HuH-7 (cell line): ENCODE measurements around the gene EPX.
"Not testable (repeated sequence)": the region's sequence is repeated elsewhere in the genome, so short reads cannot be mapped to it uniquely, and the experiment has no call there.

ENCODE experiments used
- DNase-seq: peaks from one replicate; pipeline ENCODE4 v3.0.0; 2011; ENCODE audit warnings: low spot score

Gene EPX, protein sequence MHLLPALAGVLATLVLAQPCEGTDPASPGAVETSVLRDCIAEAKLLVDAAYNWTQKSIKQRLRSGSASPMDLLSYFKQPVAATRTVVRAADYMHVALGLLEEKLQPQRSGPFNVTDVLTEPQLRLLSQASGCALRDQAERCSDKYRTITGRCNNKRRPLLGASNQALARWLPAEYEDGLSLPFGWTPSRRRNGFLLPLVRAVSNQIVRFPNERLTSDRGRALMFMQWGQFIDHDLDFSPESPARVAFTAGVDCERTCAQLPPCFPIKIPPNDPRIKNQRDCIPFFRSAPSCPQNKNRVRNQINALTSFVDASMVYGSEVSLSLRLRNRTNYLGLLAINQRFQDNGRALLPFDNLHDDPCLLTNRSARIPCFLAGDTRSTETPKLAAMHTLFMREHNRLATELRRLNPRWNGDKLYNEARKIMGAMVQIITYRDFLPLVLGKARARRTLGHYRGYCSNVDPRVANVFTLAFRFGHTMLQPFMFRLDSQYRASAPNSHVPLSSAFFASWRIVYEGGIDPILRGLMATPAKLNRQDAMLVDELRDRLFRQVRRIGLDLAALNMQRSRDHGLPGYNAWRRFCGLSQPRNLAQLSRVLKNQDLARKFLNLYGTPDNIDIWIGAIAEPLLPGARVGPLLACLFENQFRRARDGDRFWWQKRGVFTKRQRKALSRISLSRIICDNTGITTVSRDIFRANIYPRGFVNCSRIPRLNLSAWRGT

DNA sequence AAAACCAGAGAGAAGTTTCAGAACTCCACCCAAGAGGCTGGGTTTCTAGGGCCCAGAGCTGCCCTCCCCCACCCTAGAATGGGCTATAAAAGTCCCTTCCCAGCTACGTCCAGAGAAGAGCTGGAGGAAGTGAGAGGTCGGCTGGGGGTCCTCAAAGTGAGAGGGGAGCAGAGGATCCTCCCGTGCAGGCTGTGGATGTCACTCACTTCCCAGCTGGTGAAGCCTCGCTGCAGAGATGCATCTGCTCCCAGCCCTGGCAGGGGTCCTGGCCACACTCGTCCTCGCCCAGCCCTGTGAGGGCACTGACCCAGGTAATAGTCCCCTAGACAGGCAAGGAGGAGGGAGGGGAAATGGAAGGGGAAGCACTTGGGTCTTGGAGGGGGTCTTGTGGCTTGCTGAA lies at the start of gene EPX:
Gene EPX (plus strand): TSS at position 115 of the 400 bp plus-strand sequence. CDS start 121 bp downstream, at position 236.
- DNase-seq, result no peak

DNA sequence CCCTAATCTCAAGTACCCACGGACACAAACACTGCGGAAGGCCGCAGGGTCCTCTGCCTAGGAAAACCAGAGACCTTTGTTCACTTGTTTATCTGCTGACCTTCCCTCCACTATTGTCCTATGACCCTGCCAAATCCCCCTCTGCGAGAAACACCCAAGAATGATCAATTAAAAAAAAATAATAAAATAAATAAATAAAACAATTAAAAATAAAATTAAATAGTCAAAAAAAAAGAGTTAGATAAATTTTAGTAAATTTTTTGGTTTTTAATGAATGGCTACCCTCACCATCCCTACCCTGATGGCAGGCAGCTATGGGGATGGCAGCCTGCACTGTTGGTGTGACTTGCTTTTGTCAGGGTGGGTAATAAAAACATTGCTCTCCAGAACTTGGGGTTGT lies 49.2 kb upstream of the EPX start:
- not testable (repeated sequence) for DNase-seq

DNA sequence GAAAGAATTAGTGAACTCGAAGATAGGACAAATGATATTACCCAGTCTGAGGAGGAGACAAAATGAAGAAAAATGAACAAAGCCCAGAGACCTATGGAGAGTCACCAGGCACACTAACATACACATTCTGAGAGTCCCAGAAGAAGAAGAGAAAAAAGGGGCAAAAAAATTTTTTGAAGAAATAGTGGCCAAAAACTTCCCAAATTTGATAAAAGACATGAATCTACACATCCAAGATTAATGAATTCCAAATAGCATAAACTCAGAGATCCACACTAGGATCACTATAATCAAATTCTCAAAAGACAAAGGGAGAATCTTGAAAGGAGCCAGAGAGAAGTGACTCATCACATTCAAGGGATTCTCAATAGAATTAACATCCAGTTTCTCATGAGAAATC lies 47.7 kb upstream of the EPX start:
- no peak for DNase-seq

DNA sequence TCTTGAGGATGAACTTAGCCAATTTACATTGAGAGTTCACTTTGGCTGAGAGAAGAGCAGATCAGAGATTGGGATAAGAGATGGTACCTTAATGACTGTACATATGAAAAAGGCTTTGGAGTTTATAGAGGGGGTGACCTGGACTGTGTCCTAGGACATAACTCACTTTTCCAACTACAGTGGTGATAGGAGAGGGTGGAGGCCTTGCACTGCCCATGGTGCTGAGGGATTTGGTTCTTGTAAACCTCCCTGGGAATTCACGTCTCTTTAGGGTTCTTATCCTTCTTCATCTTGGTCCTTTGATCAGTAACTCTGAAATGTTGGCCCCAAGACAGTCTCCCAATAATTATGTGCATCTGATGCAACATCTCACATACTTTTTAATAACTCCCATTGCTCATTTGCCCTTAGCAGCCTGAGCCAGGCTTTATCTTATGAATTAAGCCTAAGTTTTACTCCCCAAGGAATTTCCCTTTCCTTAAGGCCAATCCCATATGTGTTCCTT lies 44.5 kb upstream of the EPX start, which contains the start of gene OR4D1:
Gene OR4D1 (plus strand): TSS at position 455 of the 505 bp plus-strand sequence. CDS start 6,770 bp downstream, outside the sequence.
- no peak for DNase-seq

DNA sequence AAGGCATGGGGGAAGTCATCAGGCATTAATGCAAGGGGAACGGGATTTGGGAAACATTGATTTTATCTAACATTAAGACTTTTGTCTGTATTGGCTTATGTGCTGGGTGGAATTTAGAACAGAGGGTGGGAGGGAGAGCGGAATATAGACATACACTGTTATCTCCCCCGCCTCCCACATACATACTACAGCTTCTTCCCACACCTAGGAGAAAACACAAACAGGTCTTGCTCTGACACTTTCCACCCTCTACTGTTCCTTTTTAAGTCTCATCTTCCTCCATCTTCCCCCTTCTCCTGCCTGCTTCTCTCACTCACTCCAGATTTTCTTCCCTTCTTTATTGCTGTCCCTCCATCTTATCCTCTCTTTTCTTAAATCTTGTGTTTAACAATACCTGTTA lies 43.9 kb upstream of the EPX start:
- no peak for DNase-seq

DNA sequence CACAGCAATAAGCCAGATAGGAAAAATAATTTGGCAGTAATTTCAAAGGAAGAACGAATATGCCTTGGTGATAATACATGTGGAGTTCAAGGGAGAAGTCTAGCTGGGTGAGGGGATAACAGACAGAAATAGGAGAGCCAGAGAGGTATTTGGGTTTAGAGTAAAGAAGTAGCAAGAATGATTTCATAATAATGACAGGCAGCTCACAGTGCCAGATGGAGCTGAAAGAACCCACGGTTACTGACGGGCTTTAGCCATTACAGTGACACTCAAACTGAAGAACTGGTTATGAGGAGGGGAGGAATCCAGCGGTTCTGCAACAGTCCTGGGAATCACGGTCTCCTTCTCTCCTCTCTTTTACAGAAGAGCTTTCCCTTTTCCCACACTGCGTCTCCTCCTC lies 42.1 kb upstream of the EPX start:
- DNase-seq, result no peak

DNA sequence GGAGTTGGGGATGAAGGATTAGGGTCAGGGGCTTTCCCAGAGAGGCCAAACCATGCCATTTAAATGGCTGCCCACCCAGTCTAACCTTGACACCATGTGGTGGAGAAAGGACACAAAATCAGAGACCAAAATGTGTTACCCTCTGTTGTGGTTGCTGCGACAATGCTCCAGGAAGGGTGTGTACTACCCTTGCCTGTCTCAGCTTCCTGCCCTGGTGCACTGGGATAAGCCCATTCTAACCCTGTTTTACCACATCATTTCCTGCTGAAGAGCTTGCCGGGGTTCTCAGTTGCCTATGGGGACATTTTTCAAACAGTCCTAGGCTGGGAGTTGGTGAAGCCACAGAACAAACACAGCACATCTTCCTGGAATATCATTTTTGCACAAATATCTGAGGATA lies 39.5 kb upstream of the EPX start:
- no peak for DNase-seq

DNA sequence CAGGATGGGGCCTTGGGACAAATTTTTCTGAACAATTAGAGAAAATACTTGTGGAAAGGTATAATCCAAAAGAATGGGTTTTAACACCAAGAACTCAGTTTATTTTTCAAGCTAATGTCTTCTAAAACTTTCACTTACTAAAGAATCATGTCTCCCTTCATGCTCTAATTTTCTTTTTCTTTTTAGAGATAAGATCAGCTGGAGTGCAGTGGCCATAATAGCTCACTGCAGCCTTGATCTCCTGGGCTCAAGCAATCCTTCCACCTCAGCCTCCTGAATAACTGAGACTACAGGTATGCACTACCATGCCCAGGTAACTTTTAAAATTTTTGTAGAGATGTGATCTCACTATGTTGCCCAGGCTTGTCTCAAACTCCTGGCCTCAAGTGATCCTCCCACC lies 38.9 kb upstream of the EPX start:
- DNase-seq, result no peak

DNA sequence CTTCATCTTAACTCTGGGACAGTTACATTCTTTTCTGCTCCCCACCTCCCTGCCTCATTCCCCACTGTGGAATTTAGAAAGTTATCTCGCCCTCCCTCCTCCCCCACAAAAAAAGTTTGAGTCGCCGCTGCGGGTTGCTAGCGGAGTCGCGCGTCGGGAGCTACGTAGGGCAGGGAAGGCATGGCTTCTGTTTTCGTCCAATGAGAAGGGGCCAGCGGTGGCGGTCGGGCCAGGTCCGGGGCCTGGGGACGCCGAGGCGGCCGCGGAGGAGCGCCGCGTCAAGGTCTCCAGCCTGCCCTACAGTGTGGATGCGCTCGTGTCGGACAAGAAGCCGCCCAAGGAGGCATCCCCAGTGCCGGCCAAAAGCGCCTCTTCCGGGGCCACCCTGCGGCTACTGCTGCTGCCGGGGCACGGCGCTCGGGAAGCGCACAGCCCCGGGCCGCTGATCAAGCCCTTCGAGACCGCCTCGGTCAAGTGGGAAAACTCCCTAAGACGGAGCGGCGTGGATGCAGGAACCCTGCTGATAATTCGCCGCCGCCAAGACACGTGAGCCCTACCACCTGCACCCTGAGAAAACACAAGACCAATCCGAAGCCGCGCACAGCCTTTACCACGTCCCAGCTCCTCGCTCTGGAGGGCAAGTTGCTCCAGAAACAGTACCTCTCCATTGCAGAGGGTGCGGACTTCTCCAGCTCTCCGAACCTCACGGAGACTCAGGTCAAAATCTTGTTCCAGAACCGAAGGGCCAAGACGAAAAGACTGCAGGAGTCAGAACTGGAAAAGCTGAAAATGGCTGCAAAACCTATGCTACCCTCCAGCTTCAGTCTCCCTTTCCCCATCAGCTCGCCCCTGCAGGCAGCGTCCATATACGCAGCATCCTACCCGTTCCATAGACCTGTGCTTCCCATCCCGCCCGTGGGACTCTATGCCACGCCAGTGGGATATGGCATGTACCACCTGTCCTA lies 35.4 kb upstream of the EPX start:
- no peak for DNase-seq

DNA sequence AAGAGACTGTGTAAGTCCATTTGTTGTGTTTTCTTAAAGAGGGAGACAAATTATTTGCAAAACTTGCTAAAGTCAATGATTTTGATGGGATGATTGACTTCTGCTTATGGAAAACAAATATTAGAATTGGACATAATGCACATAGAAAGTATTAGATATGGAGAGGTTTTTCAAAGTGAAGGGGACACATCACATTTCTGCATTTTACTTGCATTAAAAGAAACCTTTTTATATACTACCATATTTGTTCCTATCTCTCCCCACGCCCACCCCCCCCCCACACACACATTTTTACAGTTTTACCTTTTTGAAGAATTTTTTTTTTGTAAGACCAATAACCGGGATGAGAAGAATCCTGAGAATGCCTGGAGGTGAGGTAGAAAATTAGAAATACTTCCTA lies 34.3 kb upstream of the EPX start:
- DNase-seq, result no peak

DNA sequence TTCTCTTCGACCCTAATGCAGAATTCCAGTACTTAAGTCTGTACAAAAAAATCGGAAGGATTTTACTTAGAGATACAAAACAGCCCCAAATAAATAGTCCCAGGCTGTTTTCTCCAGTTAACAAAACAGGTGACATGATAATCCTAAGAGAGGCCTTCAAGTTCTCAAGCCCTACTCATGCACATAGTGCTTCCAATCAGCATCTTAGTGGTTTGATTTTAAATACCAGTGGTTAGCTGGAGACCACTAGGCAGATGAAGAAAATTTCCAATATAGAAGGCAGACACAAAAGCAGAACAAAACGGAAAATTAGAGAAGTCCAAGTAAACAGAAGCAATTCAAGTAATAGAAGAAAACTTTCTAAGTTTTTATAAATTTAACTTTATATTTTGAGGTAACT lies 31.0 kb upstream of the EPX start:
- DNase-seq, result no peak

DNA sequence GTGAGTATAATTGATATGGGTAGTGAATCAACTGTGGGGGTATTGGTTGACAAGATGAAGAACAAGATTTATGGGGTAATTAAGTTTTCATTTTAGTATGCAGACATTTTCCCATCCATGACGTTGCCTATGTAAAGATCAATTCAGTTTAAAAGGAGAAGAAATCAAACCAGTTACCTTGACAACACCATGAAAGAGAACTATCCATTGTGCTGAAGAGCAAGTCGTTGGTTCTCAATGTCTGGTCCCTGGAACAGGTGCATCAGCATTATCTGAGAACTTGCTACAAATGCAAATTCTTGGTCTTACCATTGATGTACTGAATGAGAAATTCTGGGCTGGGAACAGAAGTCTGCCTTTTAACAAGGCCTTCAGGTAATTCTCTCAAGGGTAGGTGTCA lies 26.5 kb upstream of the EPX start:
- no peak for DNase-seq

DNA sequence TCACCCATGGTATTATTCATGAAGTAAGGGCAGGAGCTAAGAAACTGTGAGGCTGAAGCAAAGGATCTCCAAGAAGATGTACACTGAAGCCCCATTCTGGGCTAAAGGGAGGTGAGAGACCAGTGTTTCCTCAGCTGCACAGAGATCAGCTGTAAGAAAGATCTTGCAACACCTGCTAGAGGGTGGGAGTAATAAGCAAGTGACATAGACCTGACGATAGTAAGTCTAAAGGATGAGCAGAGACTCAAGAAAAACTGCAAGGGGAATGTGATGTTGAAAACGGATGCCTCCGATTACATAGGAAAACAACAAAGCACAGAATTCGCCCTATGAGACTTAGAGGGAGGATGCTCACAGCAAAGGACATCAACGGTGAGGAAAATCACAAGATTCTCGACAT lies 25.8 kb upstream of the EPX start, which contains the start of gene OR4D2:
Gene OR4D2 (plus strand): TSS at position 301 of the 400 bp plus-strand sequence. CDS start 2,674 bp downstream, outside the sequence.
- DNase-seq, result no peak

DNA sequence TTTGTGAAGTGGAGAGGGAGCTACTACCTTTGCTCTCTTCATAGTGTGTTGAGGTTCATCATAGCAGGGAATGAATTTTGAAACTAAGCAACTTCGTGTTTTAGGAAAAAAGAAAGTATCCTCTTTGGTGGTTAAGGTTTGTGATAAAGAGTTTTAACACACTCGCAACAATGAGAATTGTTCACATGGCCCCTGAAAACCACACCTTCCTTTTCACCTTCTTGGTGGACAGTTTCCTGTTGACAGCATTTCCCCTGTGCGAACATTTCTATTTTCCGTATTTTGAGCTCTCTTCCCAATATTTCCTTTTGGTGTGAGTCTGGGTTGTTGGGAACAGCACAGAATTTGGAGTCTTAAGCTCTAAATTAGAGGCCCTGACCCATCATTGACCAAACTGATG lies 21.9 kb upstream of the EPX start:
- no peak for DNase-seq

DNA sequence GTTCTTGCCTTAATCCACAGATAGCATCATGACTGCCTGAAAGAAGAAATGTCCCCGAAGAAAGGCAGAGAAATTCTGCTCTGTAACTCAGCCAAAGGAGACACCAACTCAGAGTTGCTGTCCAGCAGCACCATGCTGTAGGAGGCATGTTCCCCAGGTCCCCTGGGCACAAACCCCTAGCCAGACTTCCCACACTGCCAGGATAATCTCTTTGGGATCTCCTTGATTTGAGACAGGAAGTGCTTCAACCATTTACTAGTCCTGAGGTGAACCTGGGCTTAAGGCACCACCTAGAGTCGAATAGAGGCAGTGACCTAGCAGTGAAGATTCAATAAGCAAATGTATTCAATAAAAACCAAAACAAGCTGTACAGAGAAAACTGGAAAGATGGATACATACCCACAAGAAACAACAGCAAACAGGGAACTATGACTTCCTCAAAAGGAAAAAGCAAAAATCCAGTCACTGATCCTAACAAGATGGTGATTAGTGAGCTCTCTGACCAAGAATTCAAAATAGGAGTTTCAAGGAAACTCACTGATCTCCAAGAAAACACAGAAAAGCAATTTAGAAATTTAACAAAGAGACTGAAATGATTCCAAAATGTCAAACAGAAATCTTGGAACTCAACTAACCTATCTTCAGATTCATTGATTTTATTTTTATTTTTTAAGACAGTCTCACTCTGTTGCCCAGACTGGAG lies 20.0 kb upstream of the EPX start:
- DNase-seq, result peak; percentile 50

DNA sequence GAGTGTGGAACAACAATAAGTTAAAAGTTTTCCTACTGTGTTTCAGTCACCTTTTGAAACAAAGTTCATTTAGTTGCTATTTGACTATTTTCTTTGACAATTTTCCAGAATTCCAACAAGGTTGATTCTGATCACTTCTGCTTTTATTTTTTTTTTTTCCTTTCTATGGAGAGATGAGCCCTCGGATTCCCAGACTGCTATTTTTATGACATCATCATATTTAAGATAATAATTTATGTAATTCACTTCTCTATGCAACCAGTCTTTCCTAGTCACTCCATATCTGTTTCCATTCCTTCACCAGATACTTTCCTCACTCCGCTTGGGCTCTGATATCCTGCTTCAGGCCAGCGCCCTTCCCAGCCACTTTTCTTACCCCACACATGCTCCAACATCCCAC lies 17.7 kb upstream of the EPX start:
- DNase-seq, result no peak

DNA sequence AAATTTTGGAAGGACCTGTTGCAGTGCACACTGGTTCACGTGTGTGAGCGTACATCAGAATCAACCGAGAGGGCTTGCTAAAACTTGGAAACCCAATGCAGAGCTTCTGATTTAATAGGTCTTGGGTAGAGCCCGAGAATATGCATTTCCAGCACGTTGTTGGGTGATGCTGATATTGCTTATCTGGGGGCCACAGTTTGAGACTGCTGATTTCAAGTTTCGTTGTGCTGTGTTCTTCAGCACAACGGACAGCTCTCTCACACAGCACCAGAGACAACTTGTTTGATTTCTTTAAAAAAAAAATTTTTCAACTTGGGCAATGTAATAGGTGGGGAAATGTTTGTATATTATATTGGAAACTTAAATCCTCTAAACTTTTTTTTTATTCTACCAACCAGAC lies 16.3 kb upstream of the EPX start:
- no peak for DNase-seq

DNA sequence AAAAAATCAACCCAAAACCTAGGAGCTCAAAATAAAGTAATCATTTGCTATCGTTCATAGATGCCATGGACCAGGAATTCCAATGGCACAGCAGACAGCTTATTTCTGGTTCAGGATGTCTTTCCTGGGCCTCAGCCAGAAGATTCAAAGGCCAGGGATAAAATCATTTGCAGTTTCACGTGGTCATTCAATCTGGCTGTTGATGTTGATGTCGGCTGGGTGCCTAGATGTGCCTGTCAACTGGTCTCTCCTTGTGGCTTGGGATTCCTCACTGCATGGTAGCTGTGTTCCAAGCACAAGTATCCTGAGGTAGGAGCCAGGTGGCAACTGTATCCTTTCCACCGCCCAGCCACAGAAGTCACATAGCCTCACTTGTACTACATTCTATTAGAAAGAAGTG lies 10.7 kb upstream of the EPX start:
- no peak for DNase-seq

DNA sequence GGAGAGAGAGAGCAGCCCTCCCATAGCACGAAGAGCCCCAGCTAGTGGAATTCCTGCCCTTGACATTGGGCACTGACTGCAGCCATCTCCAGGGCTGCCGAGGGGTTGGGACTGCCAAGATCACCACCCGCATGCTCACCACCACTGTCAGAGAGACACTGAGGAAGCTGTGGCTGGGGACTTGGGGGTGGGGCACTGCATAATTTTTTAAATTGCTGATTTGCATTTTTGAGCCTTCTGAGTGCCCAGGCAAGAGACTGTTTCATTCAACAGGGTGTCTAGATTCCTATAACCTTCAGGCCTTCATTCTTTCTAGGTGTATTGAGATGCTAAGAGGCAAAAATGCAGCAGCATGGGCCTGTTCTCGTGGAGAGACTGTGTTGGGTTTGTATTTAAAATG lies 9.0 kb upstream of the EPX start:
- DNase-seq, result no peak

DNA sequence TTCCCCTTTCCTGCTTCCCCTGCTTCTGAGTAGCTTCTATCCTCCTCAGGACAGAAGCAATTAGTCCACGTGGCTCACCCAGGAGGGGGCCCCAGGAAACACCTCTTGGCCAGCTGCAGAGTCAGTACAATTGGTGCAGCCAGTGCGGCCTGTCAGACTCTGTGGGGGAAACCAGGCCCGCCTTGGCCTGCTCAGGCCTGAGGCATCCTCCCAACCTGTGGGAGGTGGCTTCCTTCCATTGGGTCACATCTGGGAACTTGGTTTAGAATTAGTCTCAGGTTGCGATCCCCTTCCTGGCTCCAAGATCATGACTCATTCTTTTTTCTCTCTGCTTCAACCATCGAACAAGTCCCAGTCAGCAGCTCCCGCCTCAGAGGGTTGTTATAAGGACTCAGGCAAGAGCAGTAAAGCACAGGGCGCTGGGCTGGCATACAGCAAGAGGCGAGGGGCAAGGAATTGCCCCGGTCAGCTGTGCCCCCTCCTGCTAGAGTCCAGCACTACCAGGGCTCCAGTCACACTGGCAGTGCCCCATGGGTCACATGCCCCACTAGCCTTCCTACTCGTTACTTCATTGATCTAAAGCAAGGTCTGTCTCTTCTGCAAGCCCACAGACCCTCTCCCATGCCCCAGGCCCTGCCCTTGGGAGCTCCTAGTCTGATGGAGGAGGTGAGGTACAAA lies 8.1 kb upstream of the EPX start:
- no peak for DNase-seq
